Activated B cell treated with CpG ODN at 0.5 μM for 24 hours (primary cell): ENCODE results near the gene MINDY4. TPM values are rescaled to one million over a fixed set of nuclear protein-coding genes. Genes with fewer than 3 reads are reported as not detected.
"Not testable (repeated sequence)": the region's sequence is repeated elsewhere in the genome, so short reads cannot be mapped to it uniquely, and the experiment has no call there.

Experiments used
- ATAC-seq: fragments of 200-7000 bp; cut with Tn5 transposase; one replicate; pipeline ENCODE4 v1.10.0; 2021; ENCODE audit warnings: low read depth, mild to moderate bottlenecking, moderate library complexity
- CTCF ChIA-PET: fragments of 350-600 bp; sonication (Branson Sonifier 250); formaldehyde crosslinking; loops from one replicate; lab custom pipeline; 2021; ENCODE audit warnings: antibody characterized with exemption; lab: Charles Lee
- POLR2A ChIA-PET: fragments of 350-600 bp; sonication (Branson Sonifier 250); formaldehyde crosslinking; loops from one replicate; lab custom pipeline; 2021; ENCODE audit warnings: antibody characterized with exemption; lab: Charles Lee
- DNase-seq: peaks from one replicate; pipeline ENCODE4 v3.0.0; 2022
- H3K27ac Mint-ChIP-seq: one replicate; pipeline ENCODE4 v1.8.0; 2020; ENCODE audit warnings: mixed read lengths
- H3K27me3 Mint-ChIP-seq: one replicate; pipeline ENCODE4 v1.8.0; 2021; ENCODE audit warnings: mixed read lengths
- H3K36me3 Mint-ChIP-seq: one replicate; pipeline ENCODE4 v1.8.0; 2021; ENCODE audit warnings: low read depth, mixed read lengths
- H3K4me1 Mint-ChIP-seq: one replicate; pipeline ENCODE4 v1.8.0; 2021; ENCODE audit warnings: mixed read lengths
- H3K4me3 Mint-ChIP-seq: one replicate; pipeline ENCODE4 v1.8.0; 2020; ENCODE audit warnings: mild to moderate bottlenecking, mixed read lengths
- H3K9me3 Mint-ChIP-seq: one replicate; pipeline ENCODE4 v1.8.0; 2020; ENCODE audit warnings: mixed read lengths
- intact Hi-C: fragments of 100-400 bp; cut with micrococcal nuclease; formaldehyde crosslinking; loops from one replicate; pipeline ENCODE4 v1.15.1; 2024
- total RNA-seq: library from RNA; stranded (reverse); gene quantifications from 2 replicates; pipeline ENCODE4 v1.2.3, GENCODE V29; 2022
- TF ChIP-seq, protein P1 (sequence below): fragments of 200-600 bp; IDR thresholded peaks from one replicate; pipeline ENCODE4 v1.8.0; 2022; ENCODE audit warnings: antibody characterized with exemption, mild to moderate bottlenecking

MINDY4 gene
- total RNA-seq, 1 donor from 2014 or later: 1.2 TPM

DNA sequence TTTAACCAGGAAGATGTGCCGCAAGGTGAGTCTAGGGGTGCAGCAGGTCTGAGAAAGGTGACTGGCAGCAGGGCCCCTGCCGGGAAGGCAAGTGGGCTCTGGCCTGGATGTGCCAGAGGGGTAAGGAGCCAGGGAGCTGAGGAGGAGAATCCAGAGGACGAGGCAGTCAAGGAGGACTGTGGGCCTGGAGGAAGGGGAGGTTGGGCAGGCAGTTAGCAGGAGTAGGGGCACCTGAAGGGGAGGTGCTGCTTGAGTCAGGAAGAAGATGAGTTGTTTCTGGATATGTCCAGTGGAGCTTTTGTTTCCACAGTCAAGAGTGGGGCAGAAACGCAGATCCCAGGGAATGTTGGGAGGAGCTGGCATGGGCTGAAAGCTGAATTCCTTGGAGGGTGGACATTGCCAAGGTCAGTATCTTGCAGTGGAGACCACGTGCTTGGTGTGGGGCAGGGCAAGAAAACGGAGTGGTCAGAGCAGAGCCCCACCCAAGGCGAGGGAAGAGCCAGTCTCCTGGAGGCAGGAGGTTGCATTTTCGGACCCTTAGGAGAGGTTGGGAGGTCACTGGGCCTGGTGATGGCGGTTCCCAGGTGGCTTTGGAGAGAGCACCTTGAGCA, 34.0 kb downstream of the MINDY4 start:
- CTCF ChIA-PET: no interaction called here
- Mint-ChIP-seq H3K9me3 (no peaks in the 10 kb centered on the region), H3K27ac (no peak overlapping the region), H3K27me3 (no peaks in the 10 kb centered on the region), H3K36me3 (no peaks in the 10 kb centered on the region), H3K4me3 (no peak overlapping the region), H3K4me1 (peaks cover 6% of the 10 kb centered on the region)
- TF ChIP-seq, protein P1, sequence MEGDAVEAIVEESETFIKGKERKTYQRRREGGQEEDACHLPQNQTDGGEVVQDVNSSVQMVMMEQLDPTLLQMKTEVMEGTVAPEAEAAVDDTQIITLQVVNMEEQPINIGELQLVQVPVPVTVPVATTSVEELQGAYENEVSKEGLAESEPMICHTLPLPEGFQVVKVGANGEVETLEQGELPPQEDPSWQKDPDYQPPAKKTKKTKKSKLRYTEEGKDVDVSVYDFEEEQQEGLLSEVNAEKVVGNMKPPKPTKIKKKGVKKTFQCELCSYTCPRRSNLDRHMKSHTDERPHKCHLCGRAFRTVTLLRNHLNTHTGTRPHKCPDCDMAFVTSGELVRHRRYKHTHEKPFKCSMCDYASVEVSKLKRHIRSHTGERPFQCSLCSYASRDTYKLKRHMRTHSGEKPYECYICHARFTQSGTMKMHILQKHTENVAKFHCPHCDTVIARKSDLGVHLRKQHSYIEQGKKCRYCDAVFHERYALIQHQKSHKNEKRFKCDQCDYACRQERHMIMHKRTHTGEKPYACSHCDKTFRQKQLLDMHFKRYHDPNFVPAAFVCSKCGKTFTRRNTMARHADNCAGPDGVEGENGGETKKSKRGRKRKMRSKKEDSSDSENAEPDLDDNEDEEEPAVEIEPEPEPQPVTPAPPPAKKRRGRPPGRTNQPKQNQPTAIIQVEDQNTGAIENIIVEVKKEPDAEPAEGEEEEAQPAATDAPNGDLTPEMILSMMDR: no peak
- POLR2A ChIA-PET: no interaction called here
- intact Hi-C loops: loop anchor here (10.0 kb wide), 1 partner anchor 830 kb away; no protein-coding TSS in a partner anchor
- no peak for ATAC-seq
- DNase-seq: no peak

DNA sequence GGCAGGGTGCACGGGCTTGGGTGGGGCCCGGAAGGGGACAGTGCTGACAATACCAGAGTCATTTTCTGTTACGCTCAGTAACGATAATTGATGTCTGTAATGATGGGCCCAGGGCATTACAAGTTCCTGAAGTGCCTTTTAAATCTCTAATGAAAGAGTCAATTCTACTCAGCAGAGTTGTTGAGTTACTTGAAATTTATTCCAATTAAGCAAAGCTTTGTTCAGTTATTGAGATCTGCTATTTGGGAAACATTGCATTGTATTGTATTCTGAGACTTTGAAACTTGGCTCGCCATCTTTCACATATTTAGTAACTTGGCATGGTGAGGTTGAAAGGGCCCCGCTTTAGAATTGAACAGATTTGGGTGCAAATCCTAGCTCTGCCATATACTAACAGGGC, 34.7 kb downstream of the MINDY4 start:
- ATAC-seq (no peak), DNase-seq (no peak)
- TF ChIP-seq, protein P1: no peak
- Mint-ChIP-seq H3K27me3 (no peaks in the 10 kb centered on the region), H3K4me1 (no peaks in the 10 kb centered on the region), H3K27ac (no peak overlapping the region), H3K36me3 (no peaks in the 10 kb centered on the region), H3K4me3 (no peak overlapping the region), H3K9me3 (no peaks in the 10 kb centered on the region)
- ChIA-PET CTCF (no interaction called here), POLR2A (no interaction called here)
- intact Hi-C loops: loop anchor here (10.0 kb wide), 1 partner anchor 829 kb away; no protein-coding TSS in a partner anchor

DNA sequence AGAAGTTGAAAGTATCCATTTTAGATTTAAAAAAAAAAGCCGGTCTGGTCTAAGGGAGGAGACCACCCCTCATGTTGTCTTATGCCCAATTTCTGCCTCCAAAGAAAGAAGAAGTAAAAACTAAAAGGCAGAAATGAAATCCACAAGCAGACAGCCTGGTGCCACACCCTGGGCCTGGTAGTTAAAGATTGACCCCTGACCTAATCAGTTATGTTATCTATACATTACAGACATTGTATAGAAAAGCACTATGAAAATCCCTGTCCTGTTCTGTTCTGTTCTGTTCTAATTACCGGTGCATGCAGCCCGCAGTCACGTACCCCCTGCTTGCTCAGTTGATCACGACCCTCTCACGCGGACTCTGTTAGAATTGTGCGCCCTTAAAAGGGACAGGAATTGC, 36.3 kb downstream of the MINDY4 start:
- H3K4me1 Mint-ChIP-seq, CTCF ChIA-PET, H3K9me3 Mint-ChIP-seq, H3K27ac Mint-ChIP-seq, DNase-seq, POLR2A ChIA-PET, H3K4me3 Mint-ChIP-seq, H3K36me3 Mint-ChIP-seq, H3K27me3 Mint-ChIP-seq, ATAC-seq: not testable (repeated sequence)
- intact Hi-C loops: loop anchor here (10.0 kb wide), 1 partner anchor 827 kb away; no protein-coding TSS in a partner anchor

DNA sequence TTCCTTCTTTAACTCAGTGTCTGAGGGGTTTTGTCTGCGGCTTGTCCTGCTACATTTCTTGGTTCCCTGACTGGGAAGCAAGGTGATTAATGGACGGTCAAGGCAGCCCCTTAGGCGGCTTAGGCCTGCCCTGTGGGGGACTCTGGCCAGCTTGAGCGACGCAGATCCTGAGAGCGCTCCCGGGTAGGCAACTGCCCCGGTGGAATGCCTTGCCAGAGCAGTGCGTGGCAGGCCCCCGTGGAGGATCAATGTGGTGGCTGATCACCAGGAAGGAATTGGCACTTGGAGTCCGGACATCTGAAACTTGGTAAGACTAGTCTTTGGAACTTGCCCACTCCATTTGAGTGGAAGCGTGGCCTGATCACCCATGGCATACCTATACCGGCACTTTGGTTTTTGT, 36.7 kb downstream of the MINDY4 start:
- ATAC-seq, H3K27ac Mint-ChIP-seq, POLR2A ChIA-PET, H3K27me3 Mint-ChIP-seq, H3K4me3 Mint-ChIP-seq, CTCF ChIA-PET, DNase-seq, H3K9me3 Mint-ChIP-seq, H3K36me3 Mint-ChIP-seq, H3K4me1 Mint-ChIP-seq: not testable (repeated sequence)
- intact Hi-C loops: loop anchor here (10.0 kb wide), 1 partner anchor 827 kb away; no protein-coding TSS in a partner anchor

DNA sequence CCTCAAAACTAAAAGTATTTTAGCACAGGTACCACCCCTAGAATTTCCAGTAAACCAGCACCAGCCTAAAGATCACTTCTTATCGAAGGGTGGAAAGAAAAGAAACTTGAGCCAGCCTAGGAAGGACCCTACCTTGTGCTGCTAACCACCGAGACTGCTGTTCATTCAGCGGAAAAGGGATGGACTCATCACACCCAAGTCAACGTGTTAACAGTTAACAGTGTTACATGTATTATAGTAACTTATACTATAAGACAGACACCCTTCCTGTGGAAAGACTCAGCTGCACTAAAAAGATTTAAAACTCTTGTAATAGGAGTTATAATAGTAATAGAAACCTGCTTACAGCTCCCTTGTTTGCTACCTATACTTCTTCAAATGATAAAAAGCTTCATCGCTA, 39.8 kb downstream of the MINDY4 start:
- no peak overlapping the region for H3K27ac Mint-ChIP-seq
- no peak overlapping the region for H3K4me3 Mint-ChIP-seq
- CTCF ChIA-PET: interaction anchor here (1.5 kb wide), 1 partner anchor 11 kb away, joined by 3 read pairs; no protein-coding TSS in a partner anchor
- TF ChIP-seq, protein P1: no peak
- H3K9me3 Mint-ChIP-seq: no peaks in the 10 kb centered on the region
- DNase-seq (no peak), ATAC-seq (no peak)
- H3K36me3 Mint-ChIP-seq: no peaks in the 10 kb centered on the region
- H3K27me3 Mint-ChIP-seq: no peaks in the 10 kb centered on the region
- intact Hi-C loops: no loop called here
- peaks cover 2% of the 10 kb centered on the region for H3K4me1 Mint-ChIP-seq
- POLR2A ChIA-PET: no interaction called here

DNA sequence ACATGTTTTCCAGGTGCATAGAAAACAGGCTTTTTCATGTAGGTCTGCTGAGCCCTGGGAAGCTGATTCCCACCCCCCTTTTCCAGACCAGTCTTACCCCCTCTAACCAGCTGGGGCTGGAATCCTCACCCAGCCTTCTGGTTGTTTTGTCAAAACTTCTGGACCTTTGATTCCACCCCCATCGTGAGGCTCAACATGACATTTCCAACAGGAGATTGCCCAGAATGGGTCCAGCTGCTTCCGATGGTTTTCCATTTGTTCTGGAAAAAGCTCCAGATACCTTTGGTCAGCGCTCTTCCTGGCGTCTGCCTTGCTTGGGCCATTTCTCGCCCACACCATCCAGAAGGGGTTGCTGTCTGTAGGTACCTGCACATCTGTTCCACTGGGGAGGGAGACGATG, 41.5 kb downstream of the MINDY4 start:
- Mint-ChIP-seq H3K4me3 (no peak overlapping the region), H3K36me3 (no peaks in the 10 kb centered on the region), H3K27me3 (peaks cover 1% of the 10 kb centered on the region), H3K9me3 (no peaks in the 10 kb centered on the region), H3K27ac (no peak overlapping the region), H3K4me1 (peaks cover 2% of the 10 kb centered on the region)
- POLR2A ChIA-PET: no interaction called here
- intact Hi-C loops: no loop called here
- DNase-seq (no peak), ATAC-seq (no peak)
- TF ChIP-seq, protein P1: no peak
- CTCF ChIA-PET: no interaction called here
